SKM-1 (cell line): ENCODE measurements around the gene TMEM89.

ENCODE experiments used
- DNase-seq: peaks from one replicate; lab custom pipeline; 2025; ENCODE audit not compliant: unreplicated experiment; lab: John Stamatoyannopoulos, UW

Gene TMEM89

DNA sequence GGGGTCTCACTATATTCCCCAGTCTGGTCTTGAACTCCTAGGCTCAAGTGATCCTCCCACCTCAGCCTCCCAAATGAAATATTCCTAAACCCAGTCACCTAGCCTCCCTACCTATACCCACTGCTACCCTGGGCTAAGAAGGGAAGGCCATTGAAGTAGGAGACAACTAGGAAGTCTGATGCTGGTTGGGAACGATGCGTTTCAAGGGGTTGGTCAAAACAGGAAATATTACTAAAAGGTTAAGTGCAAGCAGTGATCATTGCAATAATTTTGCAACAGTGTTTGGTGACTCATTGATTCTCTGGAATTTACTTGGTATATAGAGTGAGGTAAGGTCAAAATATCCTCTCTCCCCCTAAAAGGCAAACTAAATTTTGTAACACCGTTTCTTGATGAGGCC lies 7.5 kb downstream of the TMEM89 start:
- peak; percentile 83 for DNase-seq

DNA sequence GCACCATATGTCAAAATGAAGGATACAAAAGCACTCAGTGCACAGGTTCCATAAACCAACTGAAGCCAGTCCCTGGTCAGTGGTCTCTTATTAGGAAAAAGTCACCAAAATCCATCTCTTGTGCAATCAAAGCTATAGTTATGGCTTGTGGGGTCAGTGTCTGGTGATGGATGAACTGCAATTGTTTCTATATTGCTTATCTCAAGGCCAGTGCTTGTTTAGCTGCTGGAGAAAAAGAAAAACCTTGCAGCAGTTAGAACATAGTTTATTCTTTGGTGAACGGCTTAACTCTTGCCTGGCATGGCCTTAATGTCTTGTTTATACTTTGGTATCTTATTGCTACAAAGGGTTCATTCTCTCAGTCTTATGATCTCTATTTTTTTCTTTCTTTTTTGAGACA lies 9.3 kb downstream of the TMEM89 start:
- no peak for DNase-seq

DNA sequence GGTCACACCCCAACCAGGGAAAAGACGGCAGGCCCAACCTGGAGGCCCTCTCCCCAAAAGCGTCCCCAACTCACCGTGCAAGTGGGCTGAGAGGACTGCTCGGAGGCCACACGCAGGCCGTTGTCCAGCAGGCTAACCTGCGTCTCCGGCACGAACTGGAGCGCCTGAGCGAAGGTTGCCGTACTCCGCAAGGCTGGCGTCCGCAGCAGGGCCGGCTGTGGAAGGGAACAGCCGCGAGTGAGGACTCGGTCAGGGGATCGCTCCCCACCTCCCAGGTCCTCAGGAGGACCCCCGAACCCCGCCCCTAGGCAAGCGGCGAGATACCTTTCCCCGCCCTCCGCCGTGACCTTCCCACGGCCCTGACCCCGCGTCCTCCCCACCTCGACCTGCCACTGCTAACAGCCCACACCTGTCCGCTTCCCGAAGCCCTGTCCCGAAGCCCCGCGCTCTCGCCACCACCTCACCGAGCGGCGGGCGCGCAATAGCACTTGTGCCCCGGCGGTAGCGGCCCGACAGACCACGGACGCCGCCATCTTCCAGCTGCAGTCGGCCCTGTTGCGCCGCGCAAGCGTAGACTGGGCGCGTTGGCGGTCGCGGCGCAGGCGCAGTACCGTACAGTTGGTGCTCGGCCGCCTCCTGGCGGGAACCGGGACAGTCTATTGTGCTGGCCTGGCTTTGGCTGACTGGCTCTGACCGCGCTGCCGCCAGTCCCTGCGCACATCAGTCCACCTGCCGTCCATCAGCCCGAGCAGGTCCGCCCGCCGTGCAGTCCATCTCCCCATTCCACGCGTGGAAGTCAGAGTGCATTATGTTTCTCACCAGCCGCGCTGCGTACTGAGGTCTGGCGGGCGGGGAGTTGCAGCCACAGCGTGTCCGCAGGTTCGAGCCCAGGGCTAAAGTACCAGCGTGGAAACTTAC lies 12.2 kb downstream of the TMEM89 start, which contains the start of gene UQCRC1:
TSS of gene UQCRC1 (minus strand) at position 559 of the 918 bp plus-strand sequence. CDS start at position 533, 26 bp downstream.
- DNase-seq = peak; percentile 88

DNA sequence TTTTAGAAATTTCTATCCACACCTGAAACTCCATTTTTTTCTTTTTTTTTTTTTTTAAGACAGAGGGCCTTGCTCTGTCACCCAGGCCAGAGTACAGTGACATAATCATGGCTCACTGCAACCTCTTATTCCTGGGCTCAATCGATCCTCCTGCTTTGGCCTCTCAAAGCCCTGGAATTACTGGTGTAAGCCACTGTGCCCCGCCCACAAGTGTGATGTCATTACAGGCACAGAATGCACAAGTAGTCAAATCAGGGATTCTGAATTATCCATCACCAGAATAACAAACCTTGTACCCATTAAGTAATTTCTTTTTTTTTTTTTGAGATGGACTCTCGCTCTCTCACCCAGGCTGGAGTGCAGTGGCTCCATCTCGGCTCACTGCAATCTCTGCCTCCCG lies 14.1 kb downstream of the TMEM89 start:
- DNase-seq = no peak

DNA sequence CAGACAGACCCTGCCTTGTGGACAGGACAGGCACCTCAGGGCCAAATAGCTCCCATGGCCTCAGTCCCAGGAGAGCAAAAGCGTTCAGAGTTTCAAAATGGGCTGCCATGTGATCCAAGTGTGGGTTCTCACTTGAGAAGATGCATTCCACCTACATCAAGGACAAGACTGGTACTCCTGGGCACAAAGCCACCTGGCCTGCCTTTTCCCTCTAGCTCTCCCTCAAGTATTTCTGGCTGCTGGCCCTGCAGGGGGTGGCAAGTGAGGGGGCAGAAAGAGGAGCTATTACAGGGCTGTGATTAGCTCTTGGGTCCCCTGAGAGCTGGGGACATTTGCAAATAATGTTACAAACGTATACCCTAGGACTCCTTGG lies 20.0 kb downstream of the TMEM89 start:
- DNase-seq = no peak

GRCh38 chr3:48600711-48601621 lies 20.6 kb downstream of the TMEM89 start:
- DNase-seq = no peak

- DNase-seq = no peak
Measured at GRCh38 chr3:48599509-48600285, 21.9 kb downstream of the TMEM89 start.

DNA sequence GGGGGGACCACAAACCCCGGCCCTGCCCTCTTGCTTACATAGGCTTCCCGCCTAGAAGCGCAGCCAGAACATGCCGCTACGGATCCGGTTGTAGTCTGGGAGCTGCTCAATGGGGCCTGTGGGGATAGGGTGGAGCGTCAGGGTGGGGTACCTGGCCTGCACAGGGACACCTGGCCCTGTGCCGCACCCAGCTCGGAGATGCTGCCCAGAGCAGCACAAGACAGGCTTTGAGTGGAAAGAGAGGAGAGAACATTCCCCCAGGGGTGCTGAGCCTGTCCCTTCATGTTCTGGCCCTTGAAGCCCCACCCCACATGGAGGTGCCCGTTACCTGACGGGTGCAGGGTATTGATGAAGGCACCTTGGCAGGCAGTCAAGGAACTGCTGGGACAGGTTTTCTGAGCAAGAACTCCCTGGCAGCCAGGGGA lies 22.5 kb downstream of the TMEM89 start:
- no peak for DNase-seq

DNA sequence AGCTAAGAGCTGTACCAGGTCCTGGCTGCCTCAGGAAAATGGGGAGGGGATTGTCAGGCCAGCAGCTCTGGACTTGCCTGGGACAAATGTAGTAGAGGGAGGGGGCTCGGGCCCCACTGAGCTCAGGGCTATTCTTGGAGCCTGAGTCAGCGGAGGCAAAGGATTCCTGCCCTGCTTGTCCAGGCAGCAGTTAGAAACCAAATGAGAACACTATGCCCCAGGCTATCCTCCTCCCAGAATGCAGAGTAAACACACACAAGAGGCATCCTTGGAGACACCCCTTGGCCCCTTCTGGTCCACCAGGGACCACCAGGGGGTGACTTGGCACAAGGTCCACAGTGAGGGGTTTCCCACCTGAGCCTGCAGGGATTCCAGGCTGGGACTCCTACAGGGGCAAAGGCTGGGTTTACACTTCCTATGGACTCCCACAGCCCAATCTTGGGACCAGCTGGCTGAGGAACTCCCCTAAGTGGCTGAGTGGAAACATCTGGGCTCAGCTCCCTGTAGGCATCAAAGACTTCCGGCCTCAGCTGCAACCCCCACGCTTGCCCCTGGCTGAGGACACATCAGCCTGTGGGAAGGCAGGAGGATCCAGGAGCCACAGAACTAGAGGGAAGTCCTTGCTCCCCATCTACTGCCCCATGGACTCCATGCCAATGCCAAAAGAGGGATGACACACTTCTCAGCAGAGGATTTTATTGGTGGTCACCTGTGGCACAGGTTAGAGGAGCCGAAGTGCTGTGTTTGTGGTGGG lies 23.1 kb downstream of the TMEM89 start:
- no peak for DNase-seq

GRCh38 chr3:48597408-48597800 lies 24.2 kb downstream of the TMEM89 start:
- no peak for DNase-seq

- DNase-seq = no peak
Measured at GRCh38 chr3:48596676-48597407, 24.7 kb downstream of the TMEM89 start.

GRCh38 chr3:48596157-48596556 lies 25.4 kb downstream of the TMEM89 start:
- no peak for DNase-seq

DNA sequence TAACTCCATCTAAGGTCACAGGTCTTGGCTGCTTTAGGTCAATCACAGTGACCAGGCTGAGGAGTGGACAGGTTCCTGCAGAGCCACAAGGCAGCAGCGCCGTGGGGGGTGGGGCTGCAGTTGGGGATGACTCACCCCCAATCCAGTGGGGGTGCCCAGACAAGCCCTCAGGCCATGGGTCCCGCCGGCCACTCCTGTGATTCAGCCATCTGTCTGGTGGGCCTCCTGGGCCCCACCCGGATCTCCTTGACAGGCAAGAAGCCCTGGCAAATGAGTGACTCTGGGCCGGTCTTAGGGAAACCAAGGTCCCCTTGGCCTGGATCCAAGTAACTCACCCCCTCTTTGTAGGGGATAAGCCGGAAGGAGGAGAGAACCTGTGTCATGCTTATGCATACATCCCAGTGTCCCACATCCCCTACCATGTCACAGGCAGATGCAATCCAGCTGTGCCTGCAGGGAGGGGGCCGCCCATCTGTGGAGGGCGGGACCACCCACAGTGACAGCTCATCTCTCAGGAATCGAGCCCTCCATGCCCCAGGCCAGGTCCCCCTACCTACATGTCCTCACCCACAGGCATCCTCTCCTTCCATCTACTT lies 25.9 kb downstream of the TMEM89 start:
- no peak for DNase-seq

GRCh38 chr3:48595075-48595525 lies 26.5 kb downstream of the TMEM89 start, which contains the start of gene COL7A1:
COL7A1 (minus strand) TSS chr3:48595329; CDS start chr3:48595159, 170 bp downstream.
- DNase-seq = no peak

DNA sequence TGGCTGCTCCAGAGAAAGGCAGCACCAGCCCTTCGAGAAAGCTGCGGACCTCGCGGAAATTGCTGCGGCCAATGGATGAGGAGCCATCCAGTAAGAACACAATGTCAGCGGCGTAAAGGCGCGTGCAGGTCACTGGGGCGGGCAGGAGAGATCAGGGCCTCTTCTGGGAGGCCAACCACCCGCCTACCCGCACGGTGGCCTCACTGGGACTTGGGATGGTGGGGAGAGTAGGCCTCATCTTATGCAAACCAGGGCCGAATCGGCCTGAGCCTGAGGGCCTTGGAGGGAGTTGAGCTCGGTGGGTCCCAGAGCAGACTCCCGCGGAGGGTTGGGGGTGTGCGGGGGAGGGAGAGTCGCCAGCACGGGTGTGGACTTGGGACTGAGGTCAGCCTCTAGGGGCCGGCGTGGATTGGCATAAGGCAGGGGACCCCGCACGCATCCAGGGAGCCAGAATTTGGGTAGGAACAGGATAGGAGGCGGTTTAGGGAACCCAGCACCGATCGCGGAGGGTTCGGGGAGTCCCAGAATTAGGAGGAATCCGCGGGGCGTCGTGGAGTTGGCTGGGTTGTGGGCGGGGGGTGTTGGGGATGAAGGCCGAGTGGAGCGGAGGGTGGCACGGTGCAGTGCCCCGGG lies 27.0 kb downstream of the TMEM89 start:
- no peak for DNase-seq

DNA sequence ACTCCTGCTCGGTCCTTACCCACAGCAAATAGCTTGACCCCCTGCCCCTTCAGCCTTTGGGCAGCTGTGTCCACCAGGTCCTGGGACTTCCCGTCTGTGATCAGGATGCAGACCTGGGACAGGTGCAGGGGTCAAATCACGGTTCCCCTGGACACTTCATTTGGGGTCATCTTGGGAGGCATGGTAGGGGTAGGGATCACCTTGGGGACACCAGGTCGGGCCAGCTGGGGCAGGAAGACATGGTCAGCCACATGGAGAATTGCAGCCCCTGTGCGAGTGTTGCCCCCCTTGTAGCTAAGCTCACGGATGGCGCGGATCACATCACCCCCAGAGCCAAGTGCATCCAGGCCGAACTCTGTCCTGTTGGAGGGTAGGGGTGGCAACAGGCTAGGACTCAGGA lies 28.2 kb downstream of the TMEM89 start:
- DNase-seq = no peak

DNA sequence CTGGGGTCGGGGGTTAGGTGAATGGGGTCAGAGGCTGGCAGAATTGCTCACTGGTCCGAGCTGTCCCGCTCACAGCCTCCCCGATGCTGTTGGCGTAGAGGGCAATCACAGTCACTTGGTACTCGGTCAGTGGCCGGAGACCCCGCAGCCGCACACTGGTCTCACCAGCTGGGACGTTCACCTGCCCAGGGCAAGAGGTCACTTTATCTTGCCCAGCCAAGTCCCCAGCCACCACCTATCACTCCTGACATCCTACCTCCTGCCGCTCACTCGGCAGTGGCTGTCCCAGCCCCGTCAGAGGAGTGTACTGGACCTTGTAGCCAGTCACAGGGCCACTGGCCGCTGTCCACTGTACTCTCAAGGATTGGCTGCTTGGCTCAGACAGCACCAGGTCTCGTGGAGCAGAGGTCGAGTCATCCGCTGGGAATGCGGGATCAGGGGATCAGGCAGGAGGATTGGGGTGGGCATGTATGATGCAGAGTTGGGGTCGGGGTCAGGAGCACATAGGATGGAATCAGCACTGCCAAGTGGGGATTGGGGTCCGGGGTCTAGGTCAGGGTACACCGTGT lies 29.0 kb downstream of the TMEM89 start:
- no peak for DNase-seq

GRCh38 chr3:48591886-48592518 lies 29.6 kb downstream of the TMEM89 start:
- DNase-seq = no peak
